Tibial nerve (tissue), 4 donors: ENCODE measurements around the gene NEIL1. TPM values are rescaled to one million over a fixed set of nuclear protein-coding genes. Genes with fewer than 3 reads are reported as not detected.

Experiments used
- DNase-seq, 2 donors: peaks; one replicate each; pipeline ENCODE4 v3.0.0-alpha.2; 2019; ENCODE audit warnings: low spot score in 2 of 2
- H3K27ac ChIP-seq, 4 donors: fragments of 200-600 bp; sonication (generic) in 3 of 4; one replicate each; pipeline ENCODE4 v1.5.1; 2017 to 2019; ENCODE audit warnings: mild to moderate bottlenecking in 1 of 4
- H3K27me3 ChIP-seq, 2 donors: fragments of 200-600 bp; sonication (generic) in 1 of 2; one replicate each; pipeline versions ENCODE4 v1.5.1 to v1.6.0; 2017 to 2019
- H3K36me3 ChIP-seq, 3 donors: fragments of 200-600 bp; sonication (generic); one replicate each; pipeline ENCODE4 v1.5.1; 2018 to 2019
- H3K4me1 ChIP-seq, 4 donors: fragments of 200-600 bp; sonication (generic) in 3 of 4; one replicate each; pipeline ENCODE4 v1.5.1; 2017 to 2019
- H3K4me3 ChIP-seq, 4 donors: fragments of 200-600 bp; sonication (generic) in 3 of 4; one replicate each; pipeline ENCODE4 v1.5.1; 2017 to 2019; ENCODE audit warnings: mild to moderate bottlenecking in 1 of 4, moderate library complexity in 1 of 4
- H3K9me3 ChIP-seq, 4 donors: fragments of 200-600 bp; sonication (generic) in 3 of 4; one replicate each; pipeline ENCODE4 v1.5.1; 2017 to 2019
- CTCF ChIP-seq, 5 experiments: fragments of 200-600 bp in 3 of 5; fragments of 450-650 bp in 2 of 5; sonication (generic) in 3 of 5; IDR thresholded peaks; one replicate each; pipeline ENCODE4 v1.5.1; 2016 to 2019; ENCODE audit warnings: antibody characterized with exemption in 5 of 5, mild to moderate bottlenecking in 3 of 5, moderate library complexity in 2 of 5
- EP300 ChIP-seq, 2 donors: sonication (generic); formaldehyde crosslinking; IDR thresholded peaks; one replicate each; pipeline ENCODE4 v1.6.1; 2017; ENCODE audit warnings: antibody characterized with exemption in 2 of 2, mild to moderate bottlenecking in 1 of 2
- POLR2A ChIP-seq, 2 donors: fragments of 450-650 bp; IDR thresholded peaks; one replicate each; pipeline ENCODE4 v1.6.1; 2017; ENCODE audit warnings: antibody characterized with exemption in 2 of 2, mild to moderate bottlenecking in 2 of 2, moderate library complexity in 2 of 2
- WGBS, 2 donors: methylation state at CpG; one replicate each; pipeline ENCODE4 v1.1.5; 2018; 5-methylcytosine and 5-hydroxymethylcytosine counted together
- total RNA-seq, 4 donors: library from RNA; depleted of rRNA; stranded (reverse); fragments of >200 nt; gene quantifications; one replicate each; pipeline ENCODE4 v1.1.0, GENCODE V29; 2016

The NEIL1 gene
- total RNA-seq, 4 donors from 2014 or later: 45.8 to 101 (median 53.6) TPM

GRCh38 chr15:75321711-75322110 is 25.1 kb upstream of the NEIL1 start:
- Histone ChIP-seq H3K27me3 (no peaks in the 10 kb centered on the region), H3K4me3 (no peak overlapping the region), H3K9me3 (no peaks in the 10 kb centered on the region), H3K27ac (no peak overlapping the region), H3K4me1 (no peaks in the 10 kb centered on the region), H3K36me3 (no peaks in the 10 kb centered on the region)
- DNase-seq: no peak
- no peak for TF ChIP-seq EP300 (IDR thresholded peaks at IDR 0.05)
- TF ChIP-seq CTCF (IDR thresholded peaks at IDR 0.05): no peak
- TF ChIP-seq POLR2A (IDR thresholded peaks at IDR 0.05): no peak
- WGBS, 2 donors: 92 to 93% methylated on average over 6 of the region's 6 CpGs

- DNase-seq: no peak
- no peak for TF ChIP-seq EP300 (IDR thresholded peaks at IDR 0.05)
- no peak for TF ChIP-seq POLR2A (IDR thresholded peaks at IDR 0.05)
- TF ChIP-seq CTCF (IDR thresholded peaks at IDR 0.05): no peak
- WGBS, 2 donors: 86 to 98% methylated on average over 4 of the region's 4 CpGs
These were observed 20.9 kb upstream of the NEIL1 start for GRCh38 chr15:75325922-75326321.

GRCh38 chr15:75327005-75327404 is 19.8 kb upstream of the NEIL1 start:
- H3K4me3 ChIP-seq: no peak overlapping the region
- 82% methylated on average over 4 of the region's 4 CpGs for WGBS, 2 donors
- no peak overlapping the region for H3K27ac ChIP-seq
- H3K36me3 ChIP-seq: no peaks in the 10 kb centered on the region
- H3K27me3 ChIP-seq: no peaks in the 10 kb centered on the region
- no peak for TF ChIP-seq EP300 (IDR thresholded peaks at IDR 0.05)
- TF ChIP-seq POLR2A (IDR thresholded peaks at IDR 0.05): no peak
- no peak for TF ChIP-seq CTCF (IDR thresholded peaks at IDR 0.05)
- no peaks in the 10 kb centered on the region for H3K4me1 ChIP-seq
- no peak for DNase-seq
- H3K9me3 ChIP-seq: no peaks in the 10 kb centered on the region

More at GRCh38 chr15:75325922-75326321, 20.9 kb upstream of the NEIL1 start:
- H3K9me3 ChIP-seq: no peaks in the 10 kb centered on the region
- no peaks in the 10 kb centered on the region for H3K36me3 ChIP-seq
- H3K4me3 ChIP-seq: no peak overlapping the region
- H3K4me1 ChIP-seq: no peaks in the 10 kb centered on the region
- no peaks in the 10 kb centered on the region for H3K27me3 ChIP-seq
- no peak overlapping the region for H3K27ac ChIP-seq

GRCh38 chr15:75327491-75327890 is 19.3 kb upstream of the NEIL1 start:
- Histone ChIP-seq H3K36me3 (no peaks in the 10 kb centered on the region), H3K27me3 (no peaks in the 10 kb centered on the region), H3K4me1 (no peaks in the 10 kb centered on the region), H3K4me3 (no peak overlapping the region), H3K27ac (no peak overlapping the region), H3K9me3 (no peaks in the 10 kb centered on the region)
- WGBS, 2 donors: 81 to 100% methylated on average over 1 to 2 of the region's 3 CpGs
- TF ChIP-seq POLR2A (IDR thresholded peaks at IDR 0.05): no peak
- TF ChIP-seq EP300 (IDR thresholded peaks at IDR 0.05): no peak
- no peak for TF ChIP-seq CTCF (IDR thresholded peaks at IDR 0.05)
- no peak for DNase-seq

GRCh38 chr15:75328493-75329314 is 18.1 kb upstream of the NEIL1 start:
- Histone ChIP-seq H3K4me3 (no peak overlapping the region), H3K27ac (no peak overlapping the region), H3K4me1 (no peaks in the 10 kb centered on the region), H3K36me3 (no peaks in the 10 kb centered on the region), H3K27me3 (no peaks in the 10 kb centered on the region), H3K9me3 (no peaks in the 10 kb centered on the region)
- 65 to 70% methylated on average over 9 to 10 of the region's 10 CpGs for WGBS, 2 donors
- TF ChIP-seq CTCF (IDR thresholded peaks at IDR 0.05) (no peak), POLR2A (IDR thresholded peaks at IDR 0.05) (no peak), EP300 (IDR thresholded peaks at IDR 0.05) (no peak)
- no peak for DNase-seq
